NB4 (cell line): ENCODE measurements around the gene PVALEF.

Experiments
- POLR2A ChIP-seq: IDR thresholded peaks from 2 replicates; pipeline ENCODE4 v1.6.1; 2011; ENCODE audit warnings: mild to moderate bottlenecking; ENCODE audit not compliant: insufficient read length; ENCODE audit errors: extremely low read depth
- TF ChIP-seq, protein P1 (sequence below): IDR thresholded peaks from one replicate; pipeline ENCODE4 v1.5.1; 2012; ENCODE audit warnings: low read depth, low read length

DNA sequence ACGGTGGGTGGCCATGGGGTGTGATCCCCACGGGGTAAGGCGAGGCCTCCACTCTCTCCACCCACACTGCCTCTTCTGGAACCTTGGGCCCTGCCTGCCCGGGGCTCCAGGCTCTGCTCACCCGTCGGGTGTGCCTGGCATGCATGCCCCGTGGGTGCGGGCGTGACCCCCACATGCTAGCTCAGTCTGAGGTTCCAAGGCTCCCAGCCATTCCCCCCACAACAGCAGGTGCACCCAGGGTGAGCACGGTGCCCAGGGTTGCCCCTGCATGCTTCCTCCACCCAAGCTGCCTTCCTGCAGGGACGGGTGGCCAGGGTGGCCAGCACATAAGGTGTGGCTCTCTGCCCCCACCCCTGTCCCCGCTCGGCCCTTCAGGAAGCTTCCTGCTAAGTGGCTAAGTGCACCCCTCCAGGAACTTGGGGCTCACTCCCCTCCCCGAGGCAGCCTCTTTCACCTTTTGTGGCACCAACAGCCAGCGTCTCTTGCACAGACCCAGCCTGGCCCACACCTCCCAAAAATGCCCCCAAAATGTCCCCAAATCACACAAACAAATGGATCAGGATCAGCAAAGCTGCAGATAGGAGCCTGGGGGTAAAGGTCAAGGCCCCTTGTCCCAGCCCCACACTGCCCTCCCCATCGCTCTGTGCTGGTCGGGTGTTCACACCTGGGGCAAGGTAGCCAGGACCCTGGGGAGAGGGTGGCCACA, 21.4 kb upstream of the PVALEF start:
- no peak for TF ChIP-seq POLR2A
- TF ChIP-seq, protein P1, sequence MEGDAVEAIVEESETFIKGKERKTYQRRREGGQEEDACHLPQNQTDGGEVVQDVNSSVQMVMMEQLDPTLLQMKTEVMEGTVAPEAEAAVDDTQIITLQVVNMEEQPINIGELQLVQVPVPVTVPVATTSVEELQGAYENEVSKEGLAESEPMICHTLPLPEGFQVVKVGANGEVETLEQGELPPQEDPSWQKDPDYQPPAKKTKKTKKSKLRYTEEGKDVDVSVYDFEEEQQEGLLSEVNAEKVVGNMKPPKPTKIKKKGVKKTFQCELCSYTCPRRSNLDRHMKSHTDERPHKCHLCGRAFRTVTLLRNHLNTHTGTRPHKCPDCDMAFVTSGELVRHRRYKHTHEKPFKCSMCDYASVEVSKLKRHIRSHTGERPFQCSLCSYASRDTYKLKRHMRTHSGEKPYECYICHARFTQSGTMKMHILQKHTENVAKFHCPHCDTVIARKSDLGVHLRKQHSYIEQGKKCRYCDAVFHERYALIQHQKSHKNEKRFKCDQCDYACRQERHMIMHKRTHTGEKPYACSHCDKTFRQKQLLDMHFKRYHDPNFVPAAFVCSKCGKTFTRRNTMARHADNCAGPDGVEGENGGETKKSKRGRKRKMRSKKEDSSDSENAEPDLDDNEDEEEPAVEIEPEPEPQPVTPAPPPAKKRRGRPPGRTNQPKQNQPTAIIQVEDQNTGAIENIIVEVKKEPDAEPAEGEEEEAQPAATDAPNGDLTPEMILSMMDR: no peak
